Peyer's patch (tissue), 4 donors: ENCODE results near the gene KRT7. TPM values are rescaled to one million over a fixed set of nuclear protein-coding genes. Genes with fewer than 3 reads are reported as not detected.

Experiments used
- DNase-seq, 3 donors: peaks; one replicate each; pipeline ENCODE4 v3.0.0-alpha.2; 2017 to 2019
- H3K27ac ChIP-seq, 4 donors: fragments of 200-600 bp; sonication (generic); one replicate each; pipeline ENCODE4 v1.5.1; 2016 to 2019
- H3K27me3 ChIP-seq, 2 donors: fragments of 200-600 bp; sonication (generic); one replicate each; pipeline ENCODE4 v1.5.1; 2019
- H3K36me3 ChIP-seq, 3 donors: fragments of 200-600 bp; sonication (generic); one replicate each; pipeline ENCODE4 v1.5.1; 2016 to 2019
- H3K4me1 ChIP-seq, 4 donors: fragments of 200-600 bp; sonication (generic); one replicate each; pipeline ENCODE4 v1.5.1; 2016 to 2019
- H3K4me3 ChIP-seq, 4 donors: fragments of 200-600 bp; sonication (generic); 1 replicate in 3 of 4; 2 replicates in 1 of 4; pipeline ENCODE4 v1.5.1; 2016 to 2019; ENCODE audit warnings: mild to moderate bottlenecking in 1 of 4
- H3K9me3 ChIP-seq, 4 donors: fragments of 200-600 bp; sonication (generic); one replicate each; pipeline ENCODE4 v1.5.1; 2016 to 2019; ENCODE audit warnings: mild to moderate bottlenecking in 1 of 4
- CTCF ChIP-seq, 6 experiments: fragments of 450-650 bp in 4 of 6; fragments of 200-600 bp in 2 of 6; sonication (generic) in 1 of 6; IDR thresholded peaks; one replicate each; pipeline ENCODE4 v1.5.1; 2017 to 2019; ENCODE audit warnings: antibody characterized with exemption in 6 of 6, mild to moderate bottlenecking in 3 of 6, moderate library complexity in 1 of 6
- POLR2A ChIP-seq, 2 donors: fragments of 450-650 bp; IDR thresholded peaks; one replicate each; pipeline ENCODE4 v1.5.1; 2017; ENCODE audit warnings: antibody characterized with exemption in 2 of 2, mild to moderate bottlenecking in 2 of 2, moderate library complexity in 2 of 2
- total RNA-seq, 4 donors: library from RNA; depleted of rRNA; stranded (reverse); fragments of >200 nt; gene quantifications; one replicate each; pipeline ENCODE4 v1.1.0, GENCODE V29; 2016

The KRT7 gene
- total RNA-seq, 4 donors from 2014 or later: 0.67 to 1.2 TPM; not detected in 2

GRCh38 chr12:52186118-52186840 lies 46.8 kb upstream of the KRT7 start:
- no peak overlapping the region for H3K4me3 ChIP-seq
- no peaks in the 10 kb centered on the region for H3K27me3 ChIP-seq
- DNase-seq: no peak
- no peaks in the 10 kb centered on the region for H3K36me3 ChIP-seq
- TF ChIP-seq POLR2A (IDR thresholded peaks at IDR 0.05): no peak
- H3K4me1 ChIP-seq: peaks cover 0 to 3% (median 0%) of the 10 kb centered on the region in 4 donors
- H3K9me3 ChIP-seq: no peaks in the 10 kb centered on the region
- H3K27ac ChIP-seq: no peak overlapping the region

GRCh38 chr12:52187206-52187605 lies 45.8 kb upstream of the KRT7 start:
- H3K4me1 ChIP-seq: peaks cover 0 to 11% (median 3%) of the 10 kb centered on the region in 4 donors
- H3K27me3 ChIP-seq: no peaks in the 10 kb centered on the region
- no peaks in the 10 kb centered on the region for H3K9me3 ChIP-seq
- H3K36me3 ChIP-seq: no peaks in the 10 kb centered on the region
- TF ChIP-seq POLR2A (IDR thresholded peaks at IDR 0.05) (no peak), CTCF (IDR thresholded peaks at IDR 0.05) (no peak)
- no peak for DNase-seq
- no peak overlapping the region for H3K4me3 ChIP-seq
- no peak overlapping the region for H3K27ac ChIP-seq

GRCh38 chr12:52187640-52188039 lies 45.4 kb upstream of the KRT7 start:
- Histone ChIP-seq H3K27ac (no peak overlapping the region), H3K9me3 (no peaks in the 10 kb centered on the region), H3K27me3 (no peaks in the 10 kb centered on the region), H3K4me1 (peaks cover 0 to 15% (median 3%) of the 10 kb centered on the region in 4 donors), H3K4me3 (no peak overlapping the region), H3K36me3 (no peaks in the 10 kb centered on the region)
- DNase-seq: no peak
- TF ChIP-seq CTCF (IDR thresholded peaks at IDR 0.05): no peak
- no peak for TF ChIP-seq POLR2A (IDR thresholded peaks at IDR 0.05)

GRCh38 chr12:52188658-52189057 lies 44.4 kb upstream of the KRT7 start:
- peaks cover 0 to 25% (median 3%) of the 10 kb centered on the region in 4 donors for H3K4me1 ChIP-seq
- no peaks in the 10 kb centered on the region for H3K36me3 ChIP-seq
- H3K27me3 ChIP-seq: no peaks in the 10 kb centered on the region
- no peaks in the 10 kb centered on the region for H3K9me3 ChIP-seq
- H3K4me3 ChIP-seq: no peak overlapping the region
- TF ChIP-seq POLR2A (IDR thresholded peaks at IDR 0.05): no peak
- no peak for TF ChIP-seq CTCF (IDR thresholded peaks at IDR 0.05)
- H3K27ac ChIP-seq: no peak overlapping the region
- DNase-seq: no peak

GRCh38 chr12:52189376-52190174 lies 43.5 kb upstream of the KRT7 start:
- no peak for DNase-seq
- H3K27ac ChIP-seq: no peak overlapping the region
- no peaks in the 10 kb centered on the region for H3K9me3 ChIP-seq
- H3K4me1 ChIP-seq: peaks cover 0 to 25% (median 3%) of the 10 kb centered on the region in 4 donors
- no peak overlapping the region for H3K4me3 ChIP-seq
- no peaks in the 10 kb centered on the region for H3K27me3 ChIP-seq
- no peak for TF ChIP-seq POLR2A (IDR thresholded peaks at IDR 0.05)
- H3K36me3 ChIP-seq: no peaks in the 10 kb centered on the region

- Histone ChIP-seq H3K4me3 (peak overlapping the region in 1 of 4 donors; percentile 20), H3K9me3 (no peaks in the 10 kb centered on the region), H3K27me3 (no peaks in the 10 kb centered on the region), H3K27ac (peak overlapping the region in 2 of 4 donors; percentile 72 to 82), H3K4me1 (peaks cover 0 to 25% (median 3%) of the 10 kb centered on the region in 4 donors), H3K36me3 (no peaks in the 10 kb centered on the region)
- DNase-seq: no peak
- TF ChIP-seq POLR2A (IDR thresholded peaks at IDR 0.05) (no peak), CTCF (IDR thresholded peaks at IDR 0.05) (no peak)
Observed at GRCh38 chr12:52190860-52191729, 41.9 kb upstream of the KRT7 start.
